Sciatic nerve (tissue), 2 donors: Measurements from ENCODE around the gene DUSP16. TPM values are rescaled to one million over a fixed set of nuclear protein-coding genes. Genes with fewer than 3 reads are reported as not detected.
"Not testable (repeated sequence)": the region's sequence is repeated elsewhere in the genome, so short reads cannot be mapped to it uniquely, and the experiment has no call there.

Experiments used
- ATAC-seq: fragments of 200-7000 bp; cut with Tn5 transposase; one replicate; pipeline ENCODE4 v1.9.1; 2020; ENCODE audit warnings: mild to moderate bottlenecking, moderate library complexity
- DNase-seq: peaks from one replicate; pipeline ENCODE4 v3.0.0-alpha.2; 2020; ENCODE audit warnings: low spot score
- intact Hi-C: fragments of 100-400 bp; cut with DNase I; formaldehyde crosslinking; loops from one replicate; pipeline ENCODE4 v1.14.2; 2022
- total RNA-seq: library from RNA; stranded (reverse); fragmentation: NEBNext Ultra II Directional; extraction: Animal tissue kit (Norgen Biotek cat#: 25700); gene quantifications from one replicate; pipeline ENCODE4 v1.2.1, GENCODE V29; 2021
- donor health status: DM: no; HTN: no; CAD: no.
- donor health status: DM: no; HTN: no; CAD: no.

DUSP16 gene
- total RNA-seq, 1 donor from 2014 or later, result 28.6 TPM

DNA sequence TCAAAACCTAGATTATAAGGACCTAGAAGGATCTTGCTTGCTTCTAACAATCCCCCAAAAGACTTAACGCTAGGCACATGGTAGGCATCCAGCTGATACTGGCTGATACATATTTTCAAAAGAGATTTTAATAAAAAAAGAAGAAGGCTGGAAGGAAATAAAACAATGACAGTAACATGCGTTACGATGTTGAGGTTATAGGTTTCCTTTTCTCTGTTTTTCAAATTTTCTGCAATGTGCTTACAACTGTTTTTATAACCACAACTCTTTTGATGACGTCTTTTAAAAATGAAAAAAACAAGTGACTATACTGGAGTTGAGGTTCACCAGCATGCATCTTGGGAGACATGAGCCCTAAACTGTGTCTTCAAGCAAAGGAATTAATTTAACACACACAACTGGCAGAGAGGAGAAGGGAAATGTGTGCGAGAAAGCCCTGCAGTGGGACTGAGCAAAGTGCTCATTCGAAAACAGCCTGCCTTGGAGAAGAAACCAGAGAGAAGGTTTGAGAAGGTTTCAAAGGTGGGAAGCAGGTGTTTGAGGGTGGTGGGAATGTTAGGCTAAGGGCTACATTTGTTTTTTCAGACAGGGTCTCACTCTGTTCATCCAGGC, 80.4 kb downstream of the DUSP16 start:
- intact Hi-C loops, result no loop called here
- DNase-seq, result no peak

GRCh38 chr12:12481631-12482030, 81.0 kb downstream of the DUSP16 start:
- intact Hi-C loops, result no loop called here
- ATAC-seq, result no peak
- no peak for DNase-seq

More for the DNA sequence above, 80.4 kb downstream of the DUSP16 start:
- no peak for ATAC-seq

DNA sequence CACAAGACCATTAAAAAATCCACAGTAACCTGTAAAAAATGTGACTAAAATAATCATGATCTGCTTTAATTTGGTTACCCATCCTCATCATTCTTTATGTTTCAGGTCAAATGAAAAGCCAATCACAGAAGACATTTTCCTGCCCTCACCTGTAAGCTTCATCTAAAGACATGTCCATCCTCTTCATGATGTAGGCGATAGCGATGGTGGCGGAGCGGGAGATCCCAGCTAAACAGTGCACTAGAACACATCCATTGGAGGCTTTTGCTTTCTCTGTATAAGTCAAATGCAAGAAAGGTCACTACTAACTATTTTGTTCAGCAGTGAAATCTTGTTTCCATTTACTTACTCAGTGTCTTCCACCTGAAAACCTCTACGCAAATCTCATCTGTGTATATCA, 82.6 kb downstream of the DUSP16 start:
- ATAC-seq (no peak), DNase-seq (no peak)
- intact Hi-C loops, result no loop called here

- DNase-seq (no peak), ATAC-seq (no peak)
- intact Hi-C loops, result no loop called here
Measured at GRCh38 chr12:12477532-12477890, 85.2 kb downstream of the DUSP16 start.

- intact Hi-C loops, result no loop called here
- ATAC-seq, result peak; percentile 25
- no peak for DNase-seq
Measured at GRCh38 chr12:12476857-12477531, 85.7 kb downstream of the DUSP16 start.

- ATAC-seq (no peak), DNase-seq (no peak)
- intact Hi-C loops, result no loop called here
Measured at GRCh38 chr12:12474931-12475795, 87.5 kb downstream of the DUSP16 start.

DNA sequence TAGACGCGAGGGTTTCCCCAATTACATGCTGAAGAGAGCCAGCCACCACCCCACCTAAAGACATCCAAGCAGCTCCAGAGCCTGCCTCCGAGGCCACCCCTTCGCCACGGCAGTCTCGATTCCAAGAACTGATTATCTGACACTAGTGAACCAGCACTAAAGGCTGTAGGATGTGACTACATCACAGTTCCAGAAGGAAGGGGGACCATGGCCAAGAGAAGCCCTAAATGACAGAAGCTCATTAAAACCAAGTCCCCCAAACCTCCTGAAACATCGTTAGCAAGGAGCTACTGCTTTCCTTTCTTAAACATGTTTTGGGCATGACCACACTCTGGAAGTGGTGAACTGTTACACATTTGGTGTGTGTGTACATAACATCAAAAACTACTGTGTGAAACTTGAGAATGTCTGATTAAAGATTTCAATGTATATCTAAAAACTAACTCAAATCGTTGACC, 88.2 kb downstream of the DUSP16 start:
- DNase-seq, result no peak
- intact Hi-C loops, result no loop called here
- ATAC-seq, result no peak

DNA sequence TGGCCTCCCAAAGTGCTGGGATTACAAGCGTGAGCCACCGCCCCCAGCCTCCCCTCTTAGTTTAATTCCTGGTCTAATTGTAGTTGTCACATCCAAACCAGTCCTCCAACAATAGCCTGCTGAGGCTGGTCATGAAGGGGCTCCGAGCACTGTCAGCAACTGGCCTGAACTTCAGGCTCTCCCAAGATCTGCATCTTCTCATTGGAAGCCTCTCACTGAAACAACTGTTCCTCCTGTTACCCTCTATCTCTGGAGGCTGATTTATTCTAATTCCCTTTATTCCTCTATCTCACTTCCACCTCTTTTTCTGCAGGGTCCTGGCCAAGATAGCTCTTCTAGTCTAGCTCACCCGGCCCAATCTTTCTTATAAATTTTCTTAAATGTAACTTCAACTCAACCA, 89.4 kb downstream of the DUSP16 start:
- intact Hi-C loops, result no loop called here
- ATAC-seq (no peak), DNase-seq (no peak)

GRCh38 chr12:12471982-12472961, 90.4 kb downstream of the DUSP16 start:
- intact Hi-C loops, ATAC-seq, DNase-seq: not testable (repeated sequence)

DNA sequence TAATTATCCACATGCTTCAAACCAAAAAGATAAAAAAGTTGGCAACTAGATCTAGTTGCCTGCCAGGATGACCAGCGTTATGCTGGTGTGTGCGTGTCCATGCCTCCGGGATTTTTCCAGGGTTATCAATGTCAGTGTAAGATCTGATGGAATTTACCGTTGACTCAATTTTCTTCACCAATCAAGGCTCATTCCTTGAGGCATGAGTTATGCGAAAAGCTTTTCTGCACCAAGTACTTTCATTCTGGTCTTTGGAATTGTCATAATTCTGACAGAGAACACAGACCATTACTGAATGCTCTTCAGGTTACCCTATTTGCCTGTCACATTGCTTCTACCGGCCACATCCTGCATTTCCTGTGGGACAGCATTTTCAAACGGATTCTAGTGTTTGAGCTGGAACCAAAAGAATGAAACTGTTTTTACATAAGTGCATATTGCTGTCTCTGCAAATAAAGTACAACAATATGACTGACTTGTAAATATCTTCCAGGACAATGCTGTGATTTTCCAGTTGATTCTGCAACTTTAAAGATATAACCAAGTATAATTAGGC, 91.8 kb downstream of the DUSP16 start:
- intact Hi-C loops, result no loop called here

DNA sequence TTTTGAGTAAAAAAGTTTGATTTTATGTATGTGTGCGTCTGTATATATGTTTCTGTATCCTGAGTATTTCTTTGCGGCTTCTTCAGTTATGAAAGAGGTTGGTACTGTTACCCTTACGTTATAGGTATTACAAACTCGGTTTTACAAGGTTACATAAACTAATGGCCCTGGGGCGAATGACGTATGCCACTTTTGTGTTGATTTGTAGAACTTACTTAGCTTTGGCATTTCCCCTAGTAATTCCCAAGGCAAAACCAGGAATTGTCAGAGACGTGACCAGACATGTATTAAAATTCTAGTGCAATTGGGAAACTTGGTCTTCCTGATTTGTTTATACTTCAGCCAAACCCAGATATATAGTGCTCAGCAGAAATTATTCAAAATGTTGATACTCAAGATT, 93.3 kb downstream of the DUSP16 start:
- ATAC-seq, result no peak
- intact Hi-C loops, result no loop called here
- no peak for DNase-seq

More for the DNA sequence above, 91.8 kb downstream of the DUSP16 start:
- ATAC-seq, result no peak
- DNase-seq, result no peak

- DNase-seq (no peak), ATAC-seq (no peak)
- intact Hi-C loops, result no loop called here
Measured at GRCh38 chr12:12468575-12468974, 94.1 kb downstream of the DUSP16 start.

DNA sequence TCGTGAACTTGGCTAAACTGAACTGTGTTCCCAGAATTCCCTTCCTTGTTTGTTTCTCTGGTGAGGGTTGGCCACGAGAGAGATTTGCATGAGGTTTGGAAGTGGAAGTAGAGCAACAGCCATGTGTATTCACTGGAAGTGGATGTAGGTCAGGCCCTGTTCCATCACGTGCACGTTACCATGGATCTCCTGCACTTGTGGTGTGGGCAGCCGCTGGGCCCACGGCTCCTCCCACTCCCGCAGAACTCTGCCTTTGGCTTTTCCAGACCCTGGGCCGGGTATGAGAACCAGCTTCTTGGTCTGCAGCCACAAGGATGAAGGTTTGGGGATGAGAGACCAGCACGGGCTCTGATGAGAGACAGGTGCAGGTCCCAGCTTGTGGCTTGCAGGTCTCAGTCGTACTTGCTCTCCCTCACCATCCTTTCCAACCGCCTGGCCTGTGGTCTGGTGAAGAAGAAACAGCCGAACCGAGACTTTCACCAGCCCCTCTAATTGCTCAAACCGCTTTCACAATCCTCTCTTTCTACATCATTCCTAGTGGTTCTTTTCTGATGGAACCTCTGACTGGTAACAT, 94.9 kb downstream of the DUSP16 start:
- intact Hi-C loops, result no loop called here
- ATAC-seq (peak; percentile 96), DNase-seq (peak; percentile 72)

GRCh38 chr12:12467264-12467663, 95.4 kb downstream of the DUSP16 start:
- intact Hi-C loops, result no loop called here
- DNase-seq (no peak), ATAC-seq (peak; percentile 43)

DNA sequence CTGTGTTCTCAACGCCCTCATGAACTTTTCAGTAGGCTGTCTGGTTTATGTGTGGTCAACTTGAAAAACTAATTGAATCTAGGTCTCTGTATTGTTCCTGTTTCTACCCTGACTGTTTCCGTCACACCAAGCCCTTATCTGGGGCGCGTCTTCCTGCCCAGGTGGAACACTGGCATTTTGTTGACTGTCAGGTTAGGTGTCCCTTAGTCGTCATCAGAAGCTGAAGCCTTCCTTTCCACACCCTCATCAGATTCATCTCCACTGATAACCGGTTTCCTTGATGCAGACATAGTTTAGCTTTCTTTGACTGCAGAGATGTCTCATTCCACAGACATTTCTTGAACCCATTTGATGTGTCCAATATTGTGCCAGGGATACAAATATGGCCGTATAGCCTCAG, 96.5 kb downstream of the DUSP16 start:
- ATAC-seq, result no peak
- no peak for DNase-seq
- intact Hi-C loops, result no loop called here

- intact Hi-C loops, result no loop called here
Measured at GRCh38 chr12:12465522-12465921, 97.1 kb downstream of the DUSP16 start.

DNA sequence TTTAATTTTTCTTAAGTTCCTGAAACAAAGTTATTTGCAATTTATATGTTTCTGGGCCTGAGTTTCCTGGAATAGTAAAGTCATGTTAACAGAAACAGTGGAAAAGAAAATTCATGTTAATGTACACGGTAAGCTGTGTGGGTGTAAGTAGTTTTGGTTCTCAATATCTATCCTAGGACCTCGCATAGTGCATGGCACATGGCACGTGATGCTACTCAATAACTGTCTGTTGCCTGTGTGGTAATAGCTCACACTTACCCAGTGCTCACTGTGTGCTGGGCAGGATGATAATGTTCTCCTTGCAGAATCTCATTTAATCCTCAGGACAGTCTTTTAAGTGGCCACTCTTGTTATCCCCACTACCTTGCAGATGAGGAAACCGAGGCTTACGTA, 100.7 kb downstream of the DUSP16 start:
- DNase-seq (no peak), ATAC-seq (no peak)
- intact Hi-C loops, result no loop called here

More at GRCh38 chr12:12465522-12465921, 97.1 kb downstream of the DUSP16 start:
- ATAC-seq, result no peak
- DNase-seq, result no peak
